Lower leg skin (tissue), 3 donors: ENCODE measurements around the gene CAMP.

ENCODE experiments used
- CTCF ChIP-seq, 3 donors: fragments of 450-650 bp; IDR thresholded peaks; one replicate each; pipeline ENCODE4 v1.5.1; 2016; ENCODE audit warnings: antibody characterized with exemption in 3 of 3, mild to moderate bottlenecking in 3 of 3, moderate library complexity in 2 of 3
- POLR2A ChIP-seq, 2 donors: fragments of 450-650 bp; IDR thresholded peaks; one replicate each; pipeline ENCODE4 v1.6.1; 2016 to 2017; ENCODE audit warnings: antibody characterized with exemption in 2 of 2, mild to moderate bottlenecking in 1 of 2, moderate library complexity in 1 of 2

- TF ChIP-seq POLR2A (IDR thresholded peaks at IDR 0.05) (no peak), CTCF (IDR thresholded peaks at IDR 0.05) (no peak)
These were observed at the start of gene CAMP for GRCh38 chr3:48222616-48223513.
